Nephron progenitor cell (in vitro differentiated cells): ENCODE data around the gene DGCR8.

ENCODE experiments used
- DNase-seq: peaks from one replicate; pipeline ENCODE4 v3.0.0; 2021
- H3K27ac Mint-ChIP-seq: 2 replicates; pipeline ENCODE4 v1.8.0; 2021; ENCODE audit warnings: mild to moderate bottlenecking, moderate library complexity, mixed read lengths
- H3K27me3 Mint-ChIP-seq: 2 replicates; pipeline ENCODE4 v1.8.0; 2021; ENCODE audit warnings: mild to moderate bottlenecking, low read depth, mixed read lengths; ENCODE audit not compliant: poor library complexity
- H3K36me3 Mint-ChIP-seq: 2 replicates; pipeline ENCODE4 v1.8.0; 2021; ENCODE audit warnings: low read depth, mixed read lengths
- H3K4me1 Mint-ChIP-seq: 2 replicates; pipeline ENCODE4 v1.8.0; 2021; ENCODE audit warnings: mixed read lengths
- H3K4me3 Mint-ChIP-seq: 2 replicates; pipeline ENCODE4 v1.8.0; 2021; ENCODE audit warnings: mild to moderate bottlenecking, moderate library complexity, mixed read lengths
- H3K9me3 Mint-ChIP-seq: 2 replicates; pipeline ENCODE4 v1.8.0; 2021; ENCODE audit warnings: mild to moderate bottlenecking, moderate library complexity, mixed read lengths
- CTCF ChIP-seq: fragments of 200-600 bp; sonication (generic); IDR thresholded peaks from 2 replicates; pipeline ENCODE4 v1.5.0; 2021; ENCODE audit warnings: antibody characterized with exemption

DGCR8 gene

GRCh38 chr22:20121856-20122415 lies 41.9 kb downstream of the DGCR8 start:
- no peaks in the 10 kb centered on the region for H3K27me3 Mint-ChIP-seq

GRCh38 chr22:20123366-20124082 lies 43.5 kb downstream of the DGCR8 start:
- DNase-seq: no peak
- H3K4me1 Mint-ChIP-seq: peaks cover 30% of the 10 kb centered on the region
- H3K36me3 Mint-ChIP-seq: peaks cover 62% of the 10 kb centered on the region
- H3K9me3 Mint-ChIP-seq: no peaks in the 10 kb centered on the region
- H3K4me3 Mint-ChIP-seq: no peak overlapping the region
- peak overlapping the region; percentile 93 for H3K27ac Mint-ChIP-seq
- peaks cover 3% of the 10 kb centered on the region for H3K27me3 Mint-ChIP-seq
- TF ChIP-seq CTCF: no peak

More at GRCh38 chr22:20121856-20122415, 41.9 kb downstream of the DGCR8 start:
- Mint-ChIP-seq H3K9me3 (no peaks in the 10 kb centered on the region), H3K36me3 (peaks cover 49% of the 10 kb centered on the region), H3K4me1 (peaks cover 34% of the 10 kb centered on the region), H3K27ac (no peak overlapping the region), H3K4me3 (no peak overlapping the region)
- no peak for TF ChIP-seq CTCF
- no peak for DNase-seq

- H3K9me3 Mint-ChIP-seq: no peaks in the 10 kb centered on the region
- peaks cover 3% of the 10 kb centered on the region for H3K27me3 Mint-ChIP-seq
- peaks cover 56% of the 10 kb centered on the region for H3K36me3 Mint-ChIP-seq
- no peak for DNase-seq
- no peak for TF ChIP-seq CTCF
- H3K4me1 Mint-ChIP-seq: peaks cover 23% of the 10 kb centered on the region
- no peak overlapping the region for H3K4me3 Mint-ChIP-seq
- H3K27ac Mint-ChIP-seq: peak overlapping the region; percentile 93
Measured at GRCh38 chr22:20124083-20124787, 44.2 kb downstream of the DGCR8 start.

- H3K4me1 Mint-ChIP-seq: peaks cover 13% of the 10 kb centered on the region
- H3K36me3 Mint-ChIP-seq: peaks cover 44% of the 10 kb centered on the region
- H3K4me3 Mint-ChIP-seq: no peak overlapping the region
- H3K27me3 Mint-ChIP-seq: peaks cover 3% of the 10 kb centered on the region
- no peaks in the 10 kb centered on the region for H3K9me3 Mint-ChIP-seq
- DNase-seq: no peak
- no peak for TF ChIP-seq CTCF
- H3K27ac Mint-ChIP-seq: peak overlapping the region; percentile 84
Measured at GRCh38 chr22:20125201-20126174, 45.4 kb downstream of the DGCR8 start.

- Mint-ChIP-seq H3K36me3 (peaks cover 39% of the 10 kb centered on the region), H3K27ac (peak overlapping the region; percentile 93), H3K9me3 (no peaks in the 10 kb centered on the region), H3K4me1 (peaks cover 8% of the 10 kb centered on the region), H3K4me3 (no peak overlapping the region), H3K27me3 (peaks cover 3% of the 10 kb centered on the region)
- no peak for TF ChIP-seq CTCF
- no peak for DNase-seq
Measured at GRCh38 chr22:20126284-20127029, 46.4 kb downstream of the DGCR8 start.
